Measurements from ENCODE around the gene HOATZ.

- TF ChIP-seq PAF1 (CRISPR knock-in tag; IDR thresholded peaks at IDR 0.05), result no peak
- TF ChIP-seq ADNP (CRISPR knock-in tag; IDR thresholded peaks at IDR 0.05), result no peak
- TF ChIP-seq CTCF (CRISPR knock-in tag; IDR thresholded peaks at IDR 0.05), result no peak
- TF ChIP-seq TBP (CRISPR knock-in tag; IDR thresholded peaks at IDR 0.05), result no peak
- no peak for TF ChIP-seq RELA (CRISPR knock-in tag; IDR thresholded peaks at IDR 0.05)
- no peak for TF ChIP-seq HMGXB4 (CRISPR knock-in tag; IDR thresholded peaks at IDR 0.05; ENCODE audit: borderline replicate concordance in 1 of 2, low read depth in 1 of 2)
- no peak for TF ChIP-seq POLR2AphosphoS5 (IDR thresholded peaks at IDR 0.05; ENCODE audit: low read depth, low read length)
- no peak for TF ChIP-seq PAWR (CRISPR knock-in tag; IDR thresholded peaks at IDR 0.05; ENCODE audit: borderline replicate concordance)
- TF ChIP-seq SNAPC5 (CRISPR knock-in tag; IDR thresholded peaks at IDR 0.05; ENCODE audit: borderline replicate concordance), result no peak
- no peak for TF ChIP-seq ZFP36 (IDR thresholded peaks at IDR 0.05; ENCODE audit: borderline replicate concordance, low read depth, low read length, partially characterized antibody)
Measured at GRCh38 chr11:111582881-111583280, 68.3 kb downstream of the HOATZ start.
